DND-41 (cell line): ENCODE data around the gene MYCBPAP.

Experiments used
- CTCF ChIP-seq: IDR thresholded peaks from 2 replicates; pipeline ENCODE4 v1.5.1; 2012; ENCODE audit warnings: borderline replicate concordance, low read length, moderate library complexity, mild to moderate bottlenecking; ENCODE audit not compliant: poor library complexity, severe bottlenecking; ENCODE audit errors: extremely low read depth
- EZH2 ChIP-seq: IDR thresholded peaks from 3 replicates; pipeline ENCODE4 v1.6.1; 2012; ENCODE audit warnings: borderline replicate concordance, low read depth, mild to moderate bottlenecking, moderate library complexity, low read length, inconsistent platforms; ENCODE audit not compliant: severe bottlenecking

- TF ChIP-seq CTCF (no peak), EZH2 (no peak)
Measured at GRCh38 chr17:50514936-50515702, 6.9 kb downstream of the MYCBPAP start.
